ENCODE results near the gene MRPL49. TPM values are rescaled to one million over a fixed set of nuclear protein-coding genes. Genes with fewer than 3 reads are reported as not detected.

The MRPL49 gene
- total and polyA plus RNA-seq, 2 of the 13 experiments (the other 11 are each of a cell fraction or from before 2014, with no cell fraction given) = 39.2 to 53.3 TPM

DNA sequence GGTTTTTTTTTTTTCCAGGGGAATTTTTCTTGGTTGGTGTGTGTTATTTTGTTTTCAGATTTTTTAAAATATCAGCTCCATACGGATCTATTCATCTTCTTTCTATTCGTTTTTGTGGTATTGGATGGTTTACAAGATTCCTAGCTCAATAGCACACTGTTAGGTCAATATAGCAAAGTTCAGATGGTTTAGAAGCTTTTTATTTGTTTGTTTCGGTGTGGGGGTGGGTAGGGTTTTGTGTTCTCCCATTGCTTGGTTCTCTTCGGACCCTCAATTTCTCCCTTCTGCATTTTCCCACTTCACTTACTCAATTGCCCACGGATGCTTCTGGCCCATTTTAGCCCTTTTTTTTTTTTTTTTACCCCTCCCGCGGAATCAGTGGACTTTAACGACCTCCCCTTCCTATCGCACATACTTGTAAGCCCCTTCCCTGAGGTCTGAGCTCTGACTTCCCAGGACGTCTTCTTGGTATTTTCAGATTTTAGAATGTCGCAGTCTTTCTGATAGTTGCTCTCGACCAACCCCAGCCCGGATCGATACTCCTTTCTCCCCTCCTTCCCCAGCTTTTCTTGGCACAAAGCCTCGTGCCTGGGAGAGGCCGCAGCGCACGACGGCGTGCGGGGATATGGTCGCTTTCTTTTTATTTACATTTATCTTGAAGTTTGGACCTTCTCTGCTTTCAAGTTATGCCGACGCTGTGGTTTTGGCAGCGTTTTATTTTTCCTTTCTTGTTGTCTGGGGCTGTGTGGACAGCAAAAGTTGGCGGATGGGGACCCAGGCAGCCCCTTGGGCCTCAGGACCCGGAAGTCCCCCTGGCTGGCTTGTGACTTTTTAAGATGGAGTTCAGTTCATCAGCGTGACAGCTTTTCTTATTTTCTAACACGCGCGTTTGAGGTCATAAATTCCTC, 43.5 kb downstream of the MRPL49 start (continued):
- TF ChIP-seq ZNF138 (CRISPR knock-in tag; IDR thresholded peaks at IDR 0.05; ENCODE audit: low read depth) = no peak
- TF ChIP-seq, protein P1, sequence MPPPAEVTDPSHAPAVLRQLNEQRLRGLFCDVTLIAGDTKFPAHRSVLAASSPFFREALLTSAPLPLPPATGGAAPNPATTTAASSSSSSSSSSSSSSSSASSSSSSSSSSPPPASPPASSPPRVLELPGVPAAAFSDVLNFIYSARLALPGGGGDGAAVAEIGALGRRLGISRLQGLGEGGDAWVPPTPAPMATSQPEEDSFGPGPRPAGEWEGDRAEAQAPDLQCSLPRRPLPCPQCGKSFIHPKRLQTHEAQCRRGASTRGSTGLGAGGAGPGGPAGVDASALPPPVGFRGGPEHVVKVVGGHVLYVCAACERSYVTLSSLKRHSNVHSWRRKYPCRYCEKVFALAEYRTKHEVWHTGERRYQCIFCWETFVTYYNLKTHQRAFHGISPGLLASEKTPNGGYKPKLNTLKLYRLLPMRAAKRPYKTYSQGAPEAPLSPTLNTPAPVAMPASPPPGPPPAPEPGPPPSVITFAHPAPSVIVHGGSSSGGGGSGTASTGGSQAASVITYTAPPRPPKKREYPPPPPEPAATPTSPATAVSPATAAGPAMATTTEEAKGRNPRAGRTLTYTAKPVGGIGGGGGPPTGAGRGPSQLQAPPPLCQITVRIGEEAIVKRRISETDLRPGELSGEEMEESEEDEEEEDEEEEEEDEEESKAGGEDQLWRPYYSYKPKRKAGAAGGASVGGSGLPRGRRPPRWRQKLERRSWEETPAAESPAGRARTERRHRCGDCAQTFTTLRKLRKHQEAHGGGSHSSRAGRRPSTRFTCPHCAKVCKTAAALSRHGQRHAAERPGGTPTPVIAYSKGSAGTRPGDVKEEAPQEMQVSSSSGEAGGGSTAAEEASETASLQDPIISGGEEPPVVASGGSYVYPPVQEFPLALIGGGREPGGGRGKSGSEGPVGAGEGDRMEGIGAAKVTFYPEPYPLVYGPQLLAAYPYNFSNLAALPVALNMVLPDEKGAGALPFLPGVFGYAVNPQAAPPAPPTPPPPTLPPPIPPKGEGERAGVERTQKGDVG (CRISPR knock-in tag; IDR thresholded peaks at IDR 0.05; ENCODE audit: borderline replicate concordance) = no peak
- TF ChIP-seq, protein P2, sequence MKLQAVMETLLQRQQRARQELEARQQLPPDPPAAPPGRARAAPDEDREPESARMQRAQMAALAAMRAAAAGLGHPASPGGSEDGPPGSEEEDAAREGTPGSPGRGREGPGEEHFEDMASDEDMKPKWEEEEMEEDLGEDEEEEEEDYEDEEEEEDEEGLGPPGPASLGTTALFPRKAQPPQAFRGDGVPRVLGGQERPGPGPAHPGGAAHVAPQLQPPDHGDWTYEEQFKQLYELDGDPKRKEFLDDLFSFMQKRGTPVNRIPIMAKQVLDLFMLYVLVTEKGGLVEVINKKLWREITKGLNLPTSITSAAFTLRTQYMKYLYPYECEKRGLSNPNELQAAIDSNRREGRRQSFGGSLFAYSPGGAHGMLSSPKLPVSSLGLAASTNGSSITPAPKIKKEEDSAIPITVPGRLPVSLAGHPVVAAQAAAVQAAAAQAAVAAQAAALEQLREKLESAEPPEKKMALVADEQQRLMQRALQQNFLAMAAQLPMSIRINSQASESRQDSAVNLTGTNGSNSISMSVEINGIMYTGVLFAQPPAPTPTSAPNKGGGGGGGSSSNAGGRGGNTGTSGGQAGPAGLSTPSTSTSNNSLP (IDR thresholded peaks at IDR 0.05; ENCODE audit: low read depth, low read length) = 0 out of 2 replicates have a peak, but pooled peaks have one; percentile 63
- TF ChIP-seq ZNF777 (CRISPR knock-in tag; IDR thresholded peaks at IDR 0.05) = no peak
- peak; percentile 74; the same call in 1 of the 2 replicates for TF ChIP-seq NFIC (IDR thresholded peaks at IDR 0.05; ENCODE audit: low read length)
- TF ChIP-seq HMG20B (CRISPR knock-in tag; conservative IDR thresholded peaks at IDR 0.05) = peak; percentile 59; the same call in 1 of the 2 replicates
- peak; percentile 62 for TF ChIP-seq TBX2 (CRISPR knock-in tag; IDR thresholded peaks at IDR 0.05; ENCODE audit: borderline replicate concordance)
- TF ChIP-seq, protein P3, sequence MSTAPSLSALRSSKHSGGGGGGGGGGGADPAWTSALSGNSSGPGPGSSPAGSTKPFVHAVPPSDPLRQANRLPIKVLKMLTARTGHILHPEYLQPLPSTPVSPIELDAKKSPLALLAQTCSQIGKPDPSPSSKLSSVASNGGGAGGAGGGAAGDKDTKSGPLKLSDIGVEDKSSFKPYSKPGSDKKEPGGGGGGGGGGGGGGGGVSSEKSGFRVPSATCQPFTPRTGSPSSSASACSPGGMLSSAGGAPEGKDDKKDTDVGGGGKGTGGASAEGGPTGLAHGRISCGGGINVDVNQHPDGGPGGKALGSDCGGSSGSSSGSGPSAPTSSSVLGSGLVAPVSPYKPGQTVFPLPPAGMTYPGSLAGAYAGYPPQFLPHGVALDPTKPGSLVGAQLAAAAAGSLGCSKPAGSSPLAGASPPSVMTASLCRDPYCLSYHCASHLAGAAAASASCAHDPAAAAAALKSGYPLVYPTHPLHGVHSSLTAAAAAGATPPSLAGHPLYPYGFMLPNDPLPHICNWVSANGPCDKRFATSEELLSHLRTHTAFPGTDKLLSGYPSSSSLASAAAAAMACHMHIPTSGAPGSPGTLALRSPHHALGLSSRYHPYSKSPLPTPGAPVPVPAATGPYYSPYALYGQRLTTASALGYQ (CRISPR knock-in tag; IDR thresholded peaks at IDR 0.05) = peak; percentile 52; the same call in 1 of the 2 replicates
- TF ChIP-seq, protein P4, sequence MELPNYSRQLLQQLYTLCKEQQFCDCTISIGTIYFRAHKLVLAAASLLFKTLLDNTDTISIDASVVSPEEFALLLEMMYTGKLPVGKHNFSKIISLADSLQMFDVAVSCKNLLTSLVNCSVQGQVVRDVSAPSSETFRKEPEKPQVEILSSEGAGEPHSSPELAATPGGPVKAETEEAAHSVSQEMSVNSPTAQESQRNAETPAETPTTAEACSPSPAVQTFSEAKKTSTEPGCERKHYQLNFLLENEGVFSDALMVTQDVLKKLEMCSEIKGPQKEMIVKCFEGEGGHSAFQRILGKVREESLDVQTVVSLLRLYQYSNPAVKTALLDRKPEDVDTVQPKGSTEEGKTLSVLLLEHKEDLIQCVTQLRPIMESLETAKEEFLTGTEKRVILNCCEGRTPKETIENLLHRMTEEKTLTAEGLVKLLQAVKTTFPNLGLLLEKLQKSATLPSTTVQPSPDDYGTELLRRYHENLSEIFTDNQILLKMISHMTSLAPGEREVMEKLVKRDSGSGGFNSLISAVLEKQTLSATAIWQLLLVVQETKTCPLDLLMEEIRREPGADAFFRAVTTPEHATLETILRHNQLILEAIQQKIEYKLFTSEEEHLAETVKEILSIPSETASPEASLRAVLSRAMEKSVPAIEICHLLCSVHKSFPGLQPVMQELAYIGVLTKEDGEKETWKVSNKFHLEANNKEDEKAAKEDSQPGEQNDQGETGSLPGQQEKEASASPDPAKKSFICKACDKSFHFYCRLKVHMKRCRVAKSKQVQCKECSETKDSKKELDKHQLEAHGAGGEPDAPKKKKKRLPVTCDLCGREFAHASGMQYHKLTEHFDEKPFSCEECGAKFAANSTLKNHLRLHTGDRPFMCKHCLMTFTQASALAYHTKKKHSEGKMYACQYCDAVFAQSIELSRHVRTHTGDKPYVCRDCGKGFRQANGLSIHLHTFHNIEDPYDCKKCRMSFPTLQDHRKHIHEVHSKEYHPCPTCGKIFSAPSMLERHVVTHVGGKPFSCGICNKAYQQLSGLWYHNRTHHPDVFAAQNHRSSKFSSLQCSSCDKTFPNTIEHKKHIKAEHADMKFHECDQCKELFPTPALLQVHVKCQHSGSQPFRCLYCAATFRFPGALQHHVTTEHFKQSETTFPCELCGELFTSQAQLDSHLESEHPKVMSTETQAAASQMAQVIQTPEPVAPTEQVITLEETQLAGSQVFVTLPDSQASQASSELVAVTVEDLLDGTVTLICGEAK (IDR thresholded peaks at IDR 0.05) = no peak
- TF ChIP-seq, protein P4 (CRISPR knock-in tag; IDR thresholded peaks at IDR 0.05) = peak; percentile 19; the same call in 1 of the 2 replicates
- no peak for TF ChIP-seq TCF12 (IDR thresholded peaks at IDR 0.05)
- no peak for TF ChIP-seq TCF12 (CRISPR knock-in tag; IDR thresholded peaks at IDR 0.05)

Data from HepG2 (cell line).